GM10266 (cell line): Measurements from ENCODE around the gene OPRL1.

Source experiments
- DNase-seq: peaks from one replicate; pipeline ENCODE4 v3.0.0; 2012; ENCODE audit errors: extremely low spot score
- CTCF ChIP-seq: IDR thresholded peaks from 2 replicates; pipeline ENCODE4 v1.5.1; 2012; ENCODE audit warnings: mild to moderate bottlenecking, low read depth; ENCODE audit not compliant: control insufficient read depth, insufficient read depth; ENCODE audit errors: missing control alignments

OPRL1 gene

GRCh38 chr20:64148581-64148980 lies 68.7 kb downstream of the OPRL1 start:
- DNase-seq = no peak
- no peak for TF ChIP-seq CTCF

- DNase-seq = no peak
- TF ChIP-seq CTCF = no peak
Measured at GRCh38 chr20:64149141-64149540, 69.3 kb downstream of the OPRL1 start.

GRCh38 chr20:64149809-64150560 lies 70.1 kb downstream of the OPRL1 start:
- no peak for DNase-seq
- TF ChIP-seq CTCF = no peak
